Panc1 (cell line): Measurements from ENCODE around the gene GNG3. TPM values are rescaled to one million over a fixed set of nuclear protein-coding genes. Genes with fewer than 3 reads are reported as not detected.
"Not testable (repeated sequence)": the region's sequence is repeated elsewhere in the genome, so short reads cannot be mapped to it uniquely, and the experiment has no call there.

ENCODE experiments used
- ATAC-seq: fragments of 200-7000 bp; cut with Tn5 transposase; 2 replicates; pipeline ENCODE4 v1.9.1; 2020; ENCODE audit warnings: mild to moderate bottlenecking, moderate library complexity
- BruUV-seq: library from RNA; stranded (reverse); fragments of 400-500 nt; replicated peaks from 2 replicates; lab custom pipeline; 2021; lab: Mats Ljungman, UMichigan
- CTCF ChIA-PET: fragments of 300-600 bp; sonication (Branson Sonifier 250); formaldehyde crosslinking; loops from one replicate; lab custom pipeline; 2022; ENCODE audit warnings: antibody characterized with exemption; lab: Charles Lee
- POLR2A ChIA-PET: fragments of 300-600 bp; sonication (Branson Sonifier 250); formaldehyde crosslinking; loops from one replicate; lab custom pipeline; 2022; ENCODE audit warnings: antibody characterized with exemption; lab: Charles Lee
- DNase-seq: peaks from one replicate; pipeline ENCODE4 v3.0.0-alpha.2; 2010; ENCODE audit warnings: low read depth, low spot score
- H3K27ac ChIP-seq: 2 replicates; pipeline ENCODE4 v1.5.1; 2011; ENCODE audit warnings: mild to moderate bottlenecking, low read length, inconsistent platforms
- H3K27me3 ChIP-seq: fragments of 200-500 bp; sonication (Bioruptor generic); 2 replicates; pipeline ENCODE4 v1.6.0; 2014; ENCODE audit warnings: low read length, inconsistent platforms; ENCODE audit not compliant: control insufficient read depth, insufficient read depth
- H3K36me3 ChIP-seq: fragments of 200-500 bp; sonication (Bioruptor generic); 2 replicates; pipeline ENCODE4 v1.5.1; 2014; ENCODE audit warnings: inconsistent platforms, mild to moderate bottlenecking, low read length, moderate library complexity; ENCODE audit not compliant: control insufficient read depth, insufficient read depth
- H3K4me1 ChIP-seq: 2 replicates; pipeline ENCODE4 v1.5.1; 2011; ENCODE audit warnings: inconsistent platforms, mild to moderate bottlenecking, low read length, moderate library complexity; ENCODE audit not compliant: control insufficient read depth, insufficient read depth
- H3K4me3 ChIP-seq, 2 experiments: 2 replicates each; pipeline ENCODE4 v1.5.1; 2011 to 2012; ENCODE audit warnings: low read depth in 2 of 2, low read length in 2 of 2, mild to moderate bottlenecking in 2 of 2, inconsistent platforms in 1 of 2, moderate library complexity in 1 of 2
- H3K9me3 ChIP-seq: fragments of 200-500 bp; sonication (Bioruptor generic); 2 replicates; pipeline ENCODE4 v1.5.1; 2014; ENCODE audit warnings: low read depth, mild to moderate bottlenecking, inconsistent platforms, low read length, moderate library complexity; ENCODE audit not compliant: control insufficient read depth, insufficient read depth
- CTCF ChIP-seq: fragments of 450-650 bp; IDR thresholded peaks from 2 replicates; pipeline ENCODE4 v1.5.1; 2017; ENCODE audit warnings: mild to moderate bottlenecking
- POLR2AphosphoS5 ChIP-seq: IDR thresholded peaks from 2 replicates; pipeline ENCODE4 v1.6.1; 2012; ENCODE audit warnings: mild to moderate bottlenecking, low read depth, low read length, moderate library complexity
- REST ChIP-seq, 2 experiments: IDR thresholded peaks; 2 replicates each; pipeline ENCODE4 v1.6.1; 2011 to 2012; ENCODE audit warnings: low read depth in 2 of 2, control low read depth in 1 of 2, low read length in 1 of 2, mild to moderate bottlenecking in 1 of 2, moderate library complexity in 1 of 2; ENCODE audit not compliant: insufficient read depth in 1 of 2
- SIN3A ChIP-seq: IDR thresholded peaks from 2 replicates; pipeline ENCODE4 v1.6.1; 2012; ENCODE audit warnings: low read depth, mild to moderate bottlenecking, low read length, moderate library complexity, borderline replicate concordance; ENCODE audit not compliant: insufficient read depth
- TCF7L2 ChIP-seq: IDR thresholded peaks from 2 replicates; pipeline ENCODE4 v1.6.1; 2011; ENCODE audit warnings: mild to moderate bottlenecking, low read depth, low read length, inconsistent platforms
- in situ Hi-C: cut with HindIII; loops from 2 replicates; pipeline ENCODE4 v1.10.0; 2016; ENCODE audit warnings: low sequenced_read_pairs, low pct_unique_long_range_greater_than_20kb
- intact Hi-C: fragments of 100-400 bp; cut with micrococcal nuclease; formaldehyde crosslinking; loops from one replicate; pipeline ENCODE4 v1.10.0; 2022; ENCODE audit not compliant: unreplicated experiment
- total RNA-seq: library from RNA; stranded (reverse); gene quantifications from one replicate; pipeline ENCODE4 v1.2.1, GENCODE V29; 2021; ENCODE audit not compliant: unreplicated experiment

GNG3 gene
- total RNA-seq, 1 experiment from 2014 or later = not detected

- TF ChIP-seq TCF7L2 (no peak), REST (IDR thresholded peaks at IDR 0.05; ENCODE audit: insufficient read depth in 1 of 2, low read depth in 2 of 2, low read length in 1 of 2) (no peak), POLR2AphosphoS5 (no peak), CTCF (peak; percentile 90)
- ATAC-seq = peak; percentile 85
- peak; percentile 46 for DNase-seq
- H3K27ac ChIP-seq = no peak overlapping the region
- no peaks in the 10 kb centered on the region for H3K36me3 ChIP-seq
- CTCF ChIA-PET = interaction anchor here (0.7 kb wide), 1 partner anchor 76 kb away, joined by 6 read pairs; no protein-coding TSS in a partner anchor
- POLR2A ChIA-PET = interaction anchor here (0.6 kb wide), 1 partner anchor 136 kb away, joined by 3 read pairs; no protein-coding TSS in a partner anchor
- in situ Hi-C loops = no loop called here
- H3K4me1 ChIP-seq = no peaks in the 10 kb centered on the region
- BruUV-seq = no TSS peak
- H3K9me3 ChIP-seq = no peaks in the 10 kb centered on the region
- no peak overlapping the region for H3K4me3 ChIP-seq
- intact Hi-C loops = no loop called here
- H3K27me3 ChIP-seq = no peaks in the 10 kb centered on the region
Measured at GRCh38 chr11:62694455-62695167, 12.9 kb upstream of the GNG3 start.

GRCh38 chr11:62702246-62702645, 5.2 kb upstream of the GNG3 start:
- no TSS peak for BruUV-seq
- H3K27me3 ChIP-seq = no peaks in the 10 kb centered on the region
- intact Hi-C loops = no loop called here
- H3K27ac ChIP-seq = no peak overlapping the region
- ChIA-PET POLR2A (interaction anchor here (0.5 to 1.0 kb wide), 2 partner anchors 52 to 103 kb away, joined by 3 read pairs; partner anchors contain the start of gene ZBTB3), CTCF (no interaction called here)
- H3K4me3 ChIP-seq = no peak overlapping the region
- TF ChIP-seq SIN3A (no peak), TCF7L2 (no peak), REST (IDR thresholded peaks at IDR 0.05; ENCODE audit: insufficient read depth in 1 of 2, low read depth in 2 of 2, low read length in 1 of 2) (no peak), CTCF (no peak), POLR2AphosphoS5 (no peak)
- H3K36me3 ChIP-seq = no peaks in the 10 kb centered on the region; the same call in 1 of the 2 replicates
- no peaks in the 10 kb centered on the region for H3K9me3 ChIP-seq
- in situ Hi-C loops = no loop called here
- ATAC-seq (no peak), DNase-seq (no peak)
- H3K4me1 ChIP-seq = peaks cover 15% of the 10 kb centered on the region

GRCh38 chr11:62703921-62704320, 3.6 kb upstream of the GNG3 start:
- intact Hi-C loops, DNase-seq, ATAC-seq, in situ Hi-C loops, H3K36me3 ChIP-seq, BruUV-seq, H3K27ac ChIP-seq, H3K9me3 ChIP-seq, H3K27me3 ChIP-seq, H3K4me3 ChIP-seq: not testable (repeated sequence)
- ChIA-PET CTCF (interaction anchor here (0.6 kb wide), 1 partner anchor 44 kb away, joined by 6 read pairs; no protein-coding TSS in a partner anchor), POLR2A (interaction anchor here (0.6 kb wide), 2 partner anchors 20 to 161 kb away, joined by 6 to 13 read pairs; no protein-coding TSS in a partner anchor)
- peaks cover 17% of the 10 kb centered on the region for H3K4me1 ChIP-seq
